Osteocyte (in vitro differentiated cells): ENCODE results near the gene MB21D2. TPM values are rescaled to one million over a fixed set of nuclear protein-coding genes. Genes with fewer than 3 reads are reported as not detected.
A peak's percentile ranks its signal among the peaks of the same experiment; 100 is the strongest.

Experiments used
- DNase-seq: peaks from one replicate; pipeline ENCODE4 v3.0.0; 2021; ENCODE audit warnings: mixed read lengths; ENCODE audit not compliant: unreplicated experiment; ENCODE audit errors: extremely low spot score
- H3K27ac Mint-ChIP-seq: one replicate; pipeline ENCODE4 v1.8.0; 2021; ENCODE audit warnings: mild to moderate bottlenecking, mixed read lengths; ENCODE audit not compliant: unreplicated experiment
- H3K27me3 Mint-ChIP-seq: one replicate; pipeline ENCODE4 v1.8.0; 2021; ENCODE audit warnings: mixed read lengths; ENCODE audit not compliant: unreplicated experiment
- H3K36me3 Mint-ChIP-seq: one replicate; pipeline ENCODE4 v1.8.0; 2021; ENCODE audit warnings: mixed read lengths; ENCODE audit not compliant: unreplicated experiment
- H3K4me1 Mint-ChIP-seq: one replicate; pipeline ENCODE4 v1.8.0; 2021; ENCODE audit warnings: mixed read lengths; ENCODE audit not compliant: unreplicated experiment
- H3K4me3 Mint-ChIP-seq: one replicate; pipeline ENCODE4 v1.8.0; 2021; ENCODE audit warnings: mild to moderate bottlenecking, moderate library complexity, mixed read lengths; ENCODE audit not compliant: unreplicated experiment
- H3K9me3 Mint-ChIP-seq: one replicate; pipeline ENCODE4 v1.8.0; 2021; ENCODE audit warnings: mixed read lengths; ENCODE audit not compliant: unreplicated experiment
- CTCF ChIP-seq: fragments of 200-600 bp; sonication (generic); IDR thresholded peaks from 2 replicates; pipeline ENCODE4 v1.5.0; 2021; ENCODE audit warnings: antibody characterized with exemption, mild to moderate bottlenecking, moderate library complexity
- total RNA-seq: library from RNA; stranded (reverse); gene quantifications from 2 replicates; pipeline ENCODE4 v1.2.1, GENCODE V29; 2021

The MB21D2 gene
- total RNA-seq, 1 donor from 2014 or later: 5.5 TPM

- no peaks in the 10 kb centered on the region for H3K27me3 Mint-ChIP-seq
These were observed 69.7 kb downstream of the MB21D2 start for GRCh38 chr3:192847941-192848340.

GRCh38 chr3:192845526-192845855, 72.2 kb downstream of the MB21D2 start:
- H3K4me1 Mint-ChIP-seq: peaks cover 34% of the 10 kb centered on the region
- no peaks in the 10 kb centered on the region for H3K9me3 Mint-ChIP-seq
- no peak overlapping the region for H3K27ac Mint-ChIP-seq
- H3K4me3 Mint-ChIP-seq: no peak overlapping the region
- no peak for DNase-seq
- no peaks in the 10 kb centered on the region for H3K36me3 Mint-ChIP-seq
- no peak for TF ChIP-seq CTCF
- no peaks in the 10 kb centered on the region for H3K27me3 Mint-ChIP-seq

More at GRCh38 chr3:192847941-192848340, 69.7 kb downstream of the MB21D2 start:
- H3K27ac Mint-ChIP-seq: peak overlapping the region; percentile 65
- H3K4me3 Mint-ChIP-seq: peak overlapping the region; percentile 14
- H3K9me3 Mint-ChIP-seq: no peaks in the 10 kb centered on the region
- no peak for TF ChIP-seq CTCF
- no peaks in the 10 kb centered on the region for H3K36me3 Mint-ChIP-seq
- peaks cover 50% of the 10 kb centered on the region for H3K4me1 Mint-ChIP-seq
- DNase-seq: no peak

- no peak for DNase-seq
- Mint-ChIP-seq H3K9me3 (no peaks in the 10 kb centered on the region), H3K36me3 (no peaks in the 10 kb centered on the region), H3K27me3 (no peaks in the 10 kb centered on the region), H3K4me1 (peaks cover 32% of the 10 kb centered on the region), H3K4me3 (no peak overlapping the region), H3K27ac (no peak overlapping the region)
- TF ChIP-seq CTCF: no peak
These were observed 72.7 kb downstream of the MB21D2 start for GRCh38 chr3:192844836-192845525.

- Mint-ChIP-seq H3K27ac (no peak overlapping the region), H3K27me3 (no peaks in the 10 kb centered on the region), H3K36me3 (no peaks in the 10 kb centered on the region), H3K4me1 (peaks cover 31% of the 10 kb centered on the region), H3K9me3 (no peaks in the 10 kb centered on the region), H3K4me3 (no peak overlapping the region)
- DNase-seq: no peak
- TF ChIP-seq CTCF: no peak
These were observed 73.2 kb downstream of the MB21D2 start for GRCh38 chr3:192844486-192844765.

GRCh38 chr3:192843723-192844485, 73.8 kb downstream of the MB21D2 start:
- H3K4me1 Mint-ChIP-seq: peaks cover 28% of the 10 kb centered on the region
- DNase-seq: no peak
- no peaks in the 10 kb centered on the region for H3K9me3 Mint-ChIP-seq
- TF ChIP-seq CTCF: no peak
- H3K27me3 Mint-ChIP-seq: no peaks in the 10 kb centered on the region
- no peaks in the 10 kb centered on the region for H3K36me3 Mint-ChIP-seq
- H3K4me3 Mint-ChIP-seq: no peak overlapping the region
- no peak overlapping the region for H3K27ac Mint-ChIP-seq
